NCI-H748 (cell line): Measurements from ENCODE around the gene NRGN.

Source experiments
- DNase-seq: peaks from one replicate; lab custom pipeline; 2025; ENCODE audit not compliant: unreplicated experiment; lab: John Stamatoyannopoulos, UW

The NRGN gene

GRCh38 chr11:124779568-124779967 lies 39.8 kb downstream of the NRGN start:
- DNase-seq: no peak

- no peak for DNase-seq
Measured at GRCh38 chr11:124783002-124783401, 43.3 kb downstream of the NRGN start.

- no peak for DNase-seq
Measured at GRCh38 chr11:124784051-124784450, 44.3 kb downstream of the NRGN start.

GRCh38 chr11:124788521-124788920 lies 48.8 kb downstream of the NRGN start:
- DNase-seq: no peak

GRCh38 chr11:124791626-124792341 lies 52.0 kb downstream of the NRGN start:
- DNase-seq: peak; percentile 49

GRCh38 chr11:124793466-124794278 lies 53.9 kb downstream of the NRGN start:
- peak; percentile 25 for DNase-seq

- no peak for DNase-seq
Measured at GRCh38 chr11:124796312-124796711, 56.6 kb downstream of the NRGN start.
